ENCODE results near the gene PTPRG. TPM values are rescaled to one million over a fixed set of nuclear protein-coding genes. Genes with fewer than 3 reads are reported as not detected.

Gene PTPRG
- total RNA-seq, 2 donors from 2014 or later: 33.9 to 39.2 TPM

DNA sequence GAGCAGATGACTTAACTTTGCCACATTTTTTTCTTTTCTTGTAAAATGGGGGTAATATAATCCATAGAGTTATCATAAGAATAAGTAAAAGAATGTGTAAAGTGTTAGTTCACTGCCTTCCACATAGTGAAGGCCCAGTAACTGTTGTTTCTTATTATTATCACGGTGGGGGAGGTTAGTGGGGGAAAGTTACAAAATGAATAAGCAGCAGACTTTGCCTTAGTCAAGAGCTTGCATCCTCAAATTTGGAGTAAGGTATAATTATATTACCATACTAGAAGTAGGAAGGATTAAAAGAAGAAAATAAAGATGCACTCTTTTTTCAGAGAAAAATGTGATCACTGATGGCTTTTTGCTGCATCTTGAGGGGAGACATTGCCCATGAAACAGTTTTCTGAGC lies 247.6 kb downstream of the PTPRG start:
- Histone ChIP-seq H3K4me1 (peaks cover 0 to 89% of the 10 kb centered on the region in 2 donors), H3K27ac (peak overlapping the region; percentile 52 to 82), H3K27me3 (no peaks in the 10 kb centered on the region), H3K4me3 (no peak overlapping the region), H3K36me3 (no peaks in the 10 kb centered on the region), H3K9me3 (no peaks in the 10 kb centered on the region)
- TF ChIP-seq, protein P1, sequence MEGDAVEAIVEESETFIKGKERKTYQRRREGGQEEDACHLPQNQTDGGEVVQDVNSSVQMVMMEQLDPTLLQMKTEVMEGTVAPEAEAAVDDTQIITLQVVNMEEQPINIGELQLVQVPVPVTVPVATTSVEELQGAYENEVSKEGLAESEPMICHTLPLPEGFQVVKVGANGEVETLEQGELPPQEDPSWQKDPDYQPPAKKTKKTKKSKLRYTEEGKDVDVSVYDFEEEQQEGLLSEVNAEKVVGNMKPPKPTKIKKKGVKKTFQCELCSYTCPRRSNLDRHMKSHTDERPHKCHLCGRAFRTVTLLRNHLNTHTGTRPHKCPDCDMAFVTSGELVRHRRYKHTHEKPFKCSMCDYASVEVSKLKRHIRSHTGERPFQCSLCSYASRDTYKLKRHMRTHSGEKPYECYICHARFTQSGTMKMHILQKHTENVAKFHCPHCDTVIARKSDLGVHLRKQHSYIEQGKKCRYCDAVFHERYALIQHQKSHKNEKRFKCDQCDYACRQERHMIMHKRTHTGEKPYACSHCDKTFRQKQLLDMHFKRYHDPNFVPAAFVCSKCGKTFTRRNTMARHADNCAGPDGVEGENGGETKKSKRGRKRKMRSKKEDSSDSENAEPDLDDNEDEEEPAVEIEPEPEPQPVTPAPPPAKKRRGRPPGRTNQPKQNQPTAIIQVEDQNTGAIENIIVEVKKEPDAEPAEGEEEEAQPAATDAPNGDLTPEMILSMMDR (IDR thresholded peaks at IDR 0.05): no peak
- no peak for DNase-seq (ENCODE audit: low spot score)

DNA sequence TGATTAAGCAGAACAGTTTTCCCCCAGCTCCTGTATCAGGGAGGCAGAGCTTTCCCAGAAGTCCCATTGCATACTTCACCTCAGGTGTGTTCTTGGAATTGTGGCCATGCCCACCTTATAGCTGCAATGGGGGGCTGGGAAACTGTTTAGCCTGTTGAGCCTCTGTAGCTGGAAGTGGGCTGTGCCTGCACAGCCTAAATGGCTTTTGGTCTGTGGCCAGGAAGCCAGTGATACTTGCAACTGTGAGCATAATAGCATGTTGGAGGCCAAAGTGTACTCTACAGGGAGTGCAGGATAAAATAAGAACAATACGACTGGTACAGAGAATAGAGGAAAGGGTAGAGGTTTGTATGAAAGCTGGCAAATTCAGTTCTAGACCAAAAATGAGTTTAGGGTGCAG lies 248.5 kb downstream of the PTPRG start:
- H3K9me3 ChIP-seq: no peaks in the 10 kb centered on the region
- peak overlapping the region; percentile 52 to 82 for H3K27ac ChIP-seq
- H3K4me3 ChIP-seq: no peak overlapping the region
- no peaks in the 10 kb centered on the region for H3K27me3 ChIP-seq
- no peak for DNase-seq (ENCODE audit: low spot score)
- H3K36me3 ChIP-seq: no peaks in the 10 kb centered on the region
- TF ChIP-seq, protein P1 (IDR thresholded peaks at IDR 0.05): no peak
- peaks cover 0 to 92% of the 10 kb centered on the region in 2 donors for H3K4me1 ChIP-seq

DNA sequence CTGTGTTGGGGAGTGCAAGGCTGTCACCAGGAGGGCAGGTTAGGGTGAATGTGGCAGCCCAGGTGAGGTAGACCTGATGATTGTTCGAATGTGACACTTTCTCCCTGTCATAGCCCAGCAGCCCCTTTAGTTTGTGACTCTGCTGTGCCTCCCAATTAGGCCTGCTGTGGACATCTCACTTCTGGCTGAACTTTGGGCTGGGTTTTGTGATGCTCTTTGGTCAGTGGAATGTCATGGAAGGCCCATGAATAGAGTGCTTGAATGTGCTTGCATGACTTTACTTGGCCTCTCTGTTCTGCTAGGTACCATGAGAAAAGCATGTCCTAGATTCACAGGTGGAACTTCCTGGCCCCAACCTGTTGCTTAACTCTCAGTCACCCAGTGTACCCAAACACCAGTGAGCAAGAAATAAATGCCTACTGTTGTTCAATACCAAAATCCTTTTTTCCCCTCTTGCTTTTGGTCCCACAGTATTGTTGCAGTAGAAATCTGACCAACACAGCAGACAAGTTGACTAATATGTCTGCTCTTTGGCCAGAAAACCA lies 249.7 kb downstream of the PTPRG start:
- Histone ChIP-seq H3K27ac (peak overlapping the region; percentile 52 to 82), H3K36me3 (no peaks in the 10 kb centered on the region), H3K4me1 (peaks cover 0 to 81% of the 10 kb centered on the region in 2 donors), H3K9me3 (no peaks in the 10 kb centered on the region), H3K27me3 (no peaks in the 10 kb centered on the region), H3K4me3 (no peak overlapping the region)
- no peak for DNase-seq (ENCODE audit: low spot score)
- TF ChIP-seq, protein P1 (IDR thresholded peaks at IDR 0.05): no peak

DNA sequence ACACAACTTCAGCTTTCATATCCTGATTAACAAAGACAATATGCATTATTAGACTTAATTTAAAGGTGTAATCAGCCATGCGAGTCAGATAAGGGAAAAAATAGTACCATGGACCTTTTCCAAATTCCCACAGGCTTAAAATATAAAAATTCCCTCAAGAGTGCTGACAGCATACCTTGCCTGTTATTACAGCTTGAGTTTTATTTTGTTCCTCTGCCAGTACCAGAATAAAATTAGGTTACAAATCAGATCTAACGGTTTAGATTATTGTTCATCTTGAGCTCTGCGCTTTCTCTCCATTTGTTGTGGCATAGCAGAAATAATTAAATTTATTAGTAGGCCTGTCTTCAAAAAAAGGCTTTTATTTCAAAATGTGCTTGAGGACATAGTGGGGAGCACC lies 250.3 kb downstream of the PTPRG start:
- H3K9me3 ChIP-seq: no peaks in the 10 kb centered on the region
- peak overlapping the region; percentile 5 to 82 for H3K27ac ChIP-seq
- H3K27me3 ChIP-seq: no peaks in the 10 kb centered on the region
- no peak overlapping the region for H3K4me3 ChIP-seq
- TF ChIP-seq, protein P1 (IDR thresholded peaks at IDR 0.05): no peak
- no peaks in the 10 kb centered on the region for H3K36me3 ChIP-seq
- no peak for DNase-seq (ENCODE audit: low spot score)
- H3K4me1 ChIP-seq: peaks cover 0 to 74% of the 10 kb centered on the region in 2 donors

DNA sequence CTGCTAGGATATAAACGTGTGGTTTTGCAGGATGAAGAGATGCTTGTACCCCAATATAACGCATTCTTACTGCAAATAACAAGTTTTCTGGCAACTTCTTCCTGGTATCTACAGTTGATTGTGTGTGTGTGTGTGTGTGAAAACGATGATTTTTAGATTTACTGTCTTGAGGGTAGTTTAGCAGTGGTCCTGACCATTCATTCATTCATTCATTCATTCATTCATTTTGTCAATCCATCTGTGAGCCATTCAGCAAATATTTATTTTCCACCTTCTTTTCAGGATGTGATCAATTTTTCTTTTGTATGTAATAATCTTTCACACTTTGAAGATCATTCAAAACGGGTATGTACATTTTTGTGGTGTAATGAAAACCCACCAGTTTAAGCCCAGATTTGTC lies 250.7 kb downstream of the PTPRG start:
- Histone ChIP-seq H3K4me1 (peaks cover 0 to 70% of the 10 kb centered on the region in 2 donors), H3K4me3 (no peak overlapping the region), H3K36me3 (no peaks in the 10 kb centered on the region), H3K27me3 (no peaks in the 10 kb centered on the region), H3K9me3 (no peaks in the 10 kb centered on the region), H3K27ac (peak overlapping the region; percentile 5 to 82)
- DNase-seq (ENCODE audit: low spot score): no peak
- TF ChIP-seq, protein P1 (IDR thresholded peaks at IDR 0.05): no peak

DNA sequence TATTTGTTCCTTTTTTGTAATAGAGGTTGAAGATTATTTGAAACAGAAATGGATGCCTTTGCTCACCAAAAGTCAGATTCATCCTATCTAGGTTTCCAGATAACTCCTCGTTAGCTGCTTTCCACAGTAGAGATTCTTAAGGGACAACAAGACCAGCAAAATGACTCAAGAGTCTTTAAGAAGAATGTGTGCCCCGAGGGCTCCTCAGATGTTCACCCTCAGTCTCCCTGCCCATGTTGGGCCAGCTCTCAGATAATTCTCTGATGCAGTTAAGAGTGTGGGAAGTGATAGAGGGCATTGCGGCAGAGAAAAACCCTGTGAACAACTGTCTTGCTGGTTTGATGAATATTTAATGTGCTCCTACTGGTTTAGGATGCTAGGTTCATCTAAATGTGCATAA lies 251.1 kb downstream of the PTPRG start:
- H3K27me3 ChIP-seq: no peaks in the 10 kb centered on the region
- no peak overlapping the region for H3K4me3 ChIP-seq
- TF ChIP-seq, protein P1 (IDR thresholded peaks at IDR 0.05): no peak
- DNase-seq (ENCODE audit: low spot score): no peak
- peaks cover 0 to 66% of the 10 kb centered on the region in 2 donors for H3K4me1 ChIP-seq
- H3K9me3 ChIP-seq: no peaks in the 10 kb centered on the region
- no peaks in the 10 kb centered on the region for H3K36me3 ChIP-seq
- H3K27ac ChIP-seq: peak overlapping the region in 1 of 2 donors; percentile 82
